Uterus (tissue), 4 donors: Measurements from ENCODE around the gene RASA3. TPM values are rescaled to one million over a fixed set of nuclear protein-coding genes. Genes with fewer than 3 reads are reported as not detected.

Source experiments
- DNase-seq, 2 donors: peaks; one replicate each; pipeline ENCODE4 v3.0.0-alpha.2; 2019 to 2020
- H3K27ac ChIP-seq, 2 donors: fragments of 200-600 bp; sonication (generic); 1 replicate in 1 of 2; 2 replicates in 1 of 2; pipeline ENCODE4 v1.5.1; 2016 to 2018
- H3K27me3 ChIP-seq, 2 donors: fragments of 200-600 bp; sonication (generic); one replicate each; pipeline ENCODE4 v1.5.1; 2018 to 2019; ENCODE audit warnings: control low read depth in 1 of 2
- H3K36me3 ChIP-seq, 2 donors: fragments of 200-600 bp; sonication (generic); one replicate each; pipeline ENCODE4 v1.5.1; 2019; ENCODE audit warnings: control low read depth in 1 of 2
- H3K4me1 ChIP-seq, 2 donors: fragments of 200-600 bp; sonication (generic); one replicate each; pipeline ENCODE4 v1.5.1; 2018 to 2019; ENCODE audit warnings: control low read depth in 1 of 2
- H3K4me3 ChIP-seq, 2 donors: fragments of 200-600 bp; sonication (generic); 1 replicate in 1 of 2; 2 replicates in 1 of 2; pipeline ENCODE4 v1.5.1; 2018 to 2019; ENCODE audit warnings: mild to moderate bottlenecking in 1 of 2
- H3K9me3 ChIP-seq, 2 donors: fragments of 200-600 bp; sonication (generic); one replicate each; pipeline ENCODE4 v1.5.1; 2019; ENCODE audit warnings: control low read depth in 1 of 2
- CTCF ChIP-seq, 4 experiments: fragments of 200-600 bp in 2 of 4; fragments of 450-650 bp in 2 of 4; sonication (generic) in 2 of 4; IDR thresholded peaks; one replicate each; pipeline ENCODE4 v1.5.1; 2016 to 2019; ENCODE audit warnings: antibody characterized with exemption in 4 of 4, mild to moderate bottlenecking in 2 of 4, moderate library complexity in 1 of 4
- POLR2A ChIP-seq, 2 donors: fragments of 450-650 bp; IDR thresholded peaks; one replicate each; pipeline ENCODE4 v1.6.1; 2016; ENCODE audit warnings: antibody characterized with exemption in 2 of 2, mild to moderate bottlenecking in 1 of 2, moderate library complexity in 1 of 2
- intact Hi-C: fragments of 100-400 bp; cut with DNase I; formaldehyde crosslinking; loops from one replicate; pipeline ENCODE4 v1.15.1; 2023; ENCODE audit warnings: low total_unique reads
- total RNA-seq, 4 donors: library from RNA; depleted of rRNA in 3 of 4; stranded (reverse); fragments of >200 nt in 3 of 4; gene quantifications; one replicate each; pipeline versions ENCODE4 v1.1.0 to v1.2.4, GENCODE V29; 2014 to 2023
- donor health status: DM: yes; HTN: yes; CAD: no.

RASA3 gene
- total RNA-seq, 4 donors from 2014 or later: 8.5 to 31.6 (median 17.2) TPM

DNA sequence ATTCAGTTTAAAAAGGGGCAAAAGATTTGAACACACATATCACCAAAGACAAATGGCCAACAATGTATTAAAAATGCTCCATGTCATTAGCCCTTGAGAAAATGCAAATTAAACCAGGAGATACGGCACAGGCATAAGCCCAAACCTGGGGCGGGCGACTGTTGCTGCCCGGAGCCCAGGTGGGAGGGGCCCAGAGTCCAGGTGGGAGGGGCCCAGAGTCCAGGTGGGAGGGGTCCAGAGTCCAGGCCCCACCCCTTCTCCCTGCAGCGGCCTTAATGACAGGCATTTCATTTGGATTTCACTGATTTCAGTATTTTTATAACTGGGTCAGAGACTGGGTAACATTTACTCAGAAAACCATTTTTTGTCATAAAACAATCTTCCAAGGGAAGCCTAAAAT lies 78.2 kb downstream of the RASA3 start:
- Histone ChIP-seq H3K4me3 (no peak overlapping the region), H3K9me3 (no peaks in the 10 kb centered on the region), H3K27me3 (no peaks in the 10 kb centered on the region), H3K27ac (no peak overlapping the region), H3K4me1 (no peaks in the 10 kb centered on the region), H3K36me3 (no peaks in the 10 kb centered on the region)
- intact Hi-C loops: no loop called here
- no peak for TF ChIP-seq CTCF (IDR thresholded peaks at IDR 0.05)
- DNase-seq: no peak

GRCh38 chr13:114053026-114053425 lies 79.4 kb downstream of the RASA3 start:
- Histone ChIP-seq H3K4me3 (no peak overlapping the region), H3K27ac (no peak overlapping the region), H3K4me1 (peaks cover 0 to 3% of the 10 kb centered on the region in 2 donors), H3K9me3 (no peaks in the 10 kb centered on the region), H3K27me3 (no peaks in the 10 kb centered on the region), H3K36me3 (no peaks in the 10 kb centered on the region)
- TF ChIP-seq POLR2A (IDR thresholded peaks at IDR 0.05): no peak
- intact Hi-C loops: no loop called here
- no peak for DNase-seq

DNA sequence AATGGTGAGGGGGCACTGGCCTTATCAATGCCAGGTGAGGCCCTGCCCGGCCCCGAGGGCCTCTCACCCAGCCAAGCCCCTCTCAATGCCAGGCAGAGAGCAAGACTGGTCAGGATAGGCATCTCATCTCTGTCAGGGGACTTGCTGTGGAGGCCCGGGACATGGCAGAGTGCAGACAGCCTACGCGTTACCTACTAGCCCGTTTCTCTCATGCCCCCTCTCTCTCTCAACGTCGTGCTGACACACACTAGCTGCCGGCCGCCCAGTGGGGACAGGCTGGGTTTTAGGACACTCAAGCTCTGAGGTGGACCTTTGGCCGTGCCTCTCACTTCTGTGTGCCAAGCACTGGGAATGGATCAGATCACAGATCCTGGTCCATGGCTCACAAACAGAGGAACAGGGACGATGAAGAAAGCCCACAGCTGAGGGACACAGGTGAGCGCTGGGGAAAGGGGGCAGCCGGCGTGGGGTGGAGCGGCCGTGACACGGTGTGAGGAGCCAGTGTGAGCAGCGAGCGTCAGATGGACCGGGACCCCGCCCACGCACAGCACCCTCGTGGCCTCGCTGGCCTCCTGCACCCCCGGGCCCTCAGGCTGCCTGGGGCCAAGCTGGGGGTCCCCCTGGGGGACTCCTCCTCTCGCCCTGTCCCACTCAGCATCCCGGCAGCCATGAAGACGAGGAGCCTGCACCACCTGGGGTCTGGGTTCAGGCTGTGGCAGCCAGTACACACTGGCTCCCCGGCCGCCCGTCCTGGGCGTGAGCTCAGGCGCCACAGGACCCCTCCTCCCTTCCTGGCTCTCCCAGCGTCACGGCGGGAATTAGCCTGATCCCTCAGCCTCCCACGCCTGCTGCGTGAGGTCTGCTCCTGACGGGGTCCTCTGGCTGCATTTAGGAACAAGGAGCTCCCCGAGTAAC lies 81.6 kb downstream of the RASA3 start:
- no peak for TF ChIP-seq CTCF (IDR thresholded peaks at IDR 0.05)
- no peak for TF ChIP-seq POLR2A (IDR thresholded peaks at IDR 0.05)
- Histone ChIP-seq H3K4me3 (no peak overlapping the region), H3K27ac (no peak overlapping the region), H3K4me1 (peaks cover 0 to 17% of the 10 kb centered on the region in 2 donors), H3K36me3 (no peaks in the 10 kb centered on the region), H3K27me3 (no peaks in the 10 kb centered on the region), H3K9me3 (no peaks in the 10 kb centered on the region)
- intact Hi-C loops: no loop called here
- no peak for DNase-seq

DNA sequence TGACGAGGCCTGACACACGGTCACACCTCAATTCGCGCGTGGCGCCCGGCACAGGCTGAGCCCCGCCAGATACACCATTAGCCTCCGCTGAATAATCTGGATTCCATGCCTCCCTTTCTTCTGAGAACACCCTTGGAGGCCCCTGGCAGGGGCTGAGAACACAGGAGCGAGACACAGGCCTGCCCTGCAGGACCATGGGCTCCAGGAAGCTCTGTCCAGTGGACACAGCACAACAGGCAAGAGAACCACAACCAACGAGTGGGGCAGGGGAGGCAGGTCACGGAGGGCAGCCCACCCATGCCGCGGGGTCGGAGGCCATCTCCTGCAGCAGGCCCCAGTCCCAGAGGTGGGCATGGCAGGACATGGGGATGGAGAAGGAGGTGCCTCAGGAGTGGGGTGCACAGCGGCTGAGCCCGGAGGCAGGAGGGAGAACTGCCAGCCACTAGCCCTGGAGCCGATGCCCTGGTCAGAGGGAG lies 82.8 kb downstream of the RASA3 start:
- H3K36me3 ChIP-seq: no peaks in the 10 kb centered on the region
- intact Hi-C loops: no loop called here
- H3K9me3 ChIP-seq: no peaks in the 10 kb centered on the region
- TF ChIP-seq POLR2A (IDR thresholded peaks at IDR 0.05): no peak
- no peak for TF ChIP-seq CTCF (IDR thresholded peaks at IDR 0.05)
- no peak overlapping the region for H3K27ac ChIP-seq
- H3K4me1 ChIP-seq: peaks cover 0 to 17% of the 10 kb centered on the region in 2 donors
- DNase-seq: no peak
- H3K4me3 ChIP-seq: no peak overlapping the region
- H3K27me3 ChIP-seq: no peaks in the 10 kb centered on the region

DNA sequence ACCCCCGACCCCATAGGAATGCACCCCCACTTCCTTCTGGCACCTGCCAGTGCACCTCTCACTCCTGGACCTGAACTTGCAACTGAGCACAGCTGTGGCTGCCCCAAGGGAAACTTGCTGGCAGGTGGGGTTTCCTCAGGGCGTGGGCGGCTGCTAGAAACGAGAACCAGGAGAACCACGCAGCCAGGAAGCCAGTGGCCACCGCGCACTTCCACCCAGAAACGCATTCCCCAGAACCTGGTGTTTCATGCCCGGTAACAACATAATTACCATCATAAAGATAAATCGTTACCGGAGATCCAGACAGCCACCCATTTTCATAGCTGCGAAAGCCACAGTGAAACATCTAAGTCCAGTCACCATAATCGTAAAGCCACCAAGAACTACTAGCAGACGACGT lies 83.4 kb downstream of the RASA3 start:
- Histone ChIP-seq H3K4me3 (no peak overlapping the region), H3K27me3 (no peaks in the 10 kb centered on the region), H3K4me1 (peaks cover 0 to 17% of the 10 kb centered on the region in 2 donors), H3K27ac (no peak overlapping the region), H3K9me3 (no peaks in the 10 kb centered on the region), H3K36me3 (no peaks in the 10 kb centered on the region)
- no peak for DNase-seq
- TF ChIP-seq CTCF (IDR thresholded peaks at IDR 0.05) (no peak), POLR2A (IDR thresholded peaks at IDR 0.05) (no peak)
- intact Hi-C loops: no loop called here
